Activated T-helper 17 cell treated with anti-CD3 and anti-CD28 coated beads, Interleukin-2, amount 50 U/mL, for 72 hours (primary cell): Measurements from ENCODE around the gene PIH1D1. TPM values are rescaled to one million over a fixed set of nuclear protein-coding genes. Genes with fewer than 3 reads are reported as not detected.
"Not testable (repeated sequence)": the region's sequence is repeated elsewhere in the genome, so short reads cannot be mapped to it uniquely, and the experiment has no call there.

ENCODE experiments used
- ATAC-seq: fragments of 150-1000 bp; cut with Tn5 transposase; replicated peaks from 2 replicates; pipeline ENCODE4 v1.10.0; 2021; ENCODE audit warnings: mild to moderate bottlenecking, moderate library complexity
- H3K27ac Mint-ChIP-seq: one replicate; pipeline ENCODE4 v1.8.0; 2022; ENCODE audit warnings: mixed read lengths
- H3K27me3 Mint-ChIP-seq: one replicate; pipeline ENCODE4 v1.8.0; 2022; ENCODE audit warnings: mixed read lengths
- H3K36me3 Mint-ChIP-seq: one replicate; pipeline ENCODE4 v1.8.0; 2022; ENCODE audit warnings: low read depth, mild to moderate bottlenecking, mixed read lengths
- H3K4me1 Mint-ChIP-seq: one replicate; pipeline ENCODE4 v1.8.0; 2022; ENCODE audit warnings: mixed read lengths
- H3K4me3 Mint-ChIP-seq: one replicate; pipeline ENCODE4 v1.8.0; 2022; ENCODE audit warnings: mild to moderate bottlenecking, mixed read lengths
- H3K9me3 Mint-ChIP-seq: one replicate; pipeline ENCODE4 v1.8.0; 2022; ENCODE audit warnings: mixed read lengths
- total RNA-seq, 2 donors: library from RNA; stranded (reverse); gene quantifications; one replicate each; pipeline ENCODE4 v1.2.3, GENCODE V29; 2022

Gene PIH1D1
- total RNA-seq, 2 donors from 2014 or later = 183 to 194 TPM

DNA sequence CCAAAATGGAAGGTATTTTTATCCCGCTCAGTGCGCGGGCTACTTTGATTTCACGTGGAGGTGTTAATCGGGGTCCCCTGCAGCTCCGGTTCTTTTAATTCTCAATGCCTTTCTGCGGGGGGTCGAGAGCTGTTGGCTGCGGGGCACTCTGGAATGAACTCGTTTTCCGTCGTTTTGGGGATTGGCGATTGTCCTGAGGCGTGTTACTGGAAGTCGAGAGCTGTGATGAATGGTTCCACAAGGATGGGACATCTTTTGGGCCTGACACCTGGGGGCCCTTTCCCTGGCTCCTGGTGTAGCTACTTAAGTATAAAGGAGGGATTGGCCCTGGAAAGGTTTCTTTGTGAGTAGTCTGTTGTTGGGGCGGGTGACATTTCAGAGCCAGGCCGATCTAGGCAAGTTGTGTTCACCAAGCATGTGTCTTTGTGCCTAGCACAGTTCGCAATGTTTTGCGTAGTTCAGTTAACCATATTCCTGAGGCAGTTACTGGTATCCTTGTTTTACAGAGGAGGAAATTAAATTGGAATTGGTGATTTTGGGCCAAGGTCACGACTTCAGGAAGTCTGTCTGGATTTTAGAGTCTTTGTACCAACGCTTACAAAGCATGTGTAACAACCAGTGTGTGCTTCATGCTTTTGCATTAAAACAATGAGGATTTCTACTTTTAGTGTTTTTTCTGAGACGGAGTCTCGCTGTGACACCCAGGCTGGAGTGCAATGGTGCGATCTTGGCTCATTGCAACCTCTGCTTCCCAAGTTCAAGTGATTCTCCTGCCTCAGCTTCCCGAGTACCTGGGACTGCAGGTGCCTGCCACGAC is 36.6 kb upstream of the PIH1D1 start:
- peaks cover 3% of the 10 kb centered on the region for H3K4me1 Mint-ChIP-seq
- H3K4me3 Mint-ChIP-seq = peak overlapping the region; percentile 98
- no peaks in the 10 kb centered on the region for H3K27me3 Mint-ChIP-seq
- peak overlapping the region; percentile 99 for H3K27ac Mint-ChIP-seq
- no peak for ATAC-seq
- peaks cover 93% of the 10 kb centered on the region for H3K36me3 Mint-ChIP-seq
- no peaks in the 10 kb centered on the region for H3K9me3 Mint-ChIP-seq

DNA sequence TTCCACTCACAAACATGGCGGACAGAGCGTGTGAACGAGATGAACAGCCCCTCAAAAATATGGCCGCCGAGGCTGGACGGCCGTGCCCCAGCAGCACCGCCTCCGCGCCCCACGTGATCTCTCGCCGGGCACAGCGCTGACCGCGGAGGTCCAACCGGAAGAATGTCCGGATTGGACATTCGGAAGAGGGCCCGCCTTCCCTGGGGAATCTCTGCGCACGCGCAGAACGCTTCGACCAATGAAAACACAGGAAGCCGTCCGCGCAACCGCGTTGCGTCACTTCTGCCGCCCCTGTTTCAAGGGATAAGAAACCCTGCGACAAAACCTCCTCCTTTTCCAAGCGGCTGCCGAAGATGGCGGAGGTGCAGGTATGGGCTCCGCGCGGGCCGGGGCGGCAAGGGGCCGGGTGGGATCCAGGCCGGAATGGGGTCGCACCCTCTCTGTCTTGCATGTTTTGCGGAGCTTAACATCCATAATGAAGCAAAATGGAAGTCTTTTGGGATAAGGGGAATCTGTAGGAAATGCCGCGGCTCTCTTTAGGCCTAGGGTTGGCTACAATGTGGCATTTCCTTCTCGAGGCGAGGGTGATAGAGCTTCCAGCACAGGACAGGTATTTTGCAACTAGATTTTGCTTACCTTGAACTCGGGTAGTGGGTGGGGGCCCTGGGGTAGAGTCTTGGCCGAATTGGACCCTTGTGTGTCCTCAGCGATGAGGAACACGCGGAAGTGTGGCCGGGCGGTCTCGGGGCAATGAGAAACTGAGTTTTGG is 35.8 kb upstream of the PIH1D1 start, which contains the start of gene RPL13A:
TSS of gene RPL13A (plus strand) at position 332 of the 769 bp plus-strand sequence. CDS start at position 354, 22 bp downstream.
- peak within 1 kb of the TSS; percentile 99 for H3K27ac Mint-ChIP-seq
- H3K4me3 Mint-ChIP-seq = peak within 1 kb of the TSS; percentile 98
- peaks cover 3% of the 10 kb centered on the region for H3K4me1 Mint-ChIP-seq
- H3K36me3 Mint-ChIP-seq = peaks cover 93% of the 10 kb centered on the region
- ATAC-seq = peak; percentile 94
- no peaks in the 10 kb centered on the region for H3K9me3 Mint-ChIP-seq
- no peaks in the 10 kb centered on the region for H3K27me3 Mint-ChIP-seq

DNA sequence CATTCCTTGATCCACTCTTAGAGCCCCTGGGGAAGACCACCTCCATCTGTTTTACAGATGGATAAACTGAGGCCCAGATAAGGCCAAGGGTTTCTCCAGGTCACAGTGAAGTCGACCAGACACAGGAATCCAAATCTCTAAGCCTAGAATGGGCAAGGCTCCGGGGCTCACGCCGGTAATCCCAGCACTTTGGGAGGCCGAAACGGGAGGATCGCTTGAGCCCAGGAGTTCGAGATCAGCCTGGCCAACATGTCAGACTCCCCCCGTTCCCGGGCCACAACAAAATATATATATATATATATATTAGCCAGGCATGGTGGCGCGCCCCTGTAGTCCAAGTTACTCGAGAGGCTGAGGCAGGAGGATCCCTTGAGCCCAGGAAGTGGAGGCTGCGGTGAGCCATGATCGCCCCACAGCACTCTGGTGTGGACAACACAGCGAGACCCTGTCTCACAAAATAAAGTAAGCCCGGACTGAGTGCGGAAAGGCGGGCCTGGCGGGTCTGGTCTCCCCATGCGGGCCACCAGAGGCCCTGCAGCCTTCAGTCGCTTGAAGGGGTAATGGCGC is 35.2 kb upstream of the PIH1D1 start:
- Mint-ChIP-seq H3K9me3 (no peaks in the 10 kb centered on the region), H3K4me1 (peaks cover 3% of the 10 kb centered on the region), H3K4me3 (peak overlapping the region; percentile 98), H3K36me3 (peaks cover 93% of the 10 kb centered on the region), H3K27ac (peak overlapping the region; percentile 99), H3K27me3 (no peaks in the 10 kb centered on the region)
- no peak for ATAC-seq

DNA sequence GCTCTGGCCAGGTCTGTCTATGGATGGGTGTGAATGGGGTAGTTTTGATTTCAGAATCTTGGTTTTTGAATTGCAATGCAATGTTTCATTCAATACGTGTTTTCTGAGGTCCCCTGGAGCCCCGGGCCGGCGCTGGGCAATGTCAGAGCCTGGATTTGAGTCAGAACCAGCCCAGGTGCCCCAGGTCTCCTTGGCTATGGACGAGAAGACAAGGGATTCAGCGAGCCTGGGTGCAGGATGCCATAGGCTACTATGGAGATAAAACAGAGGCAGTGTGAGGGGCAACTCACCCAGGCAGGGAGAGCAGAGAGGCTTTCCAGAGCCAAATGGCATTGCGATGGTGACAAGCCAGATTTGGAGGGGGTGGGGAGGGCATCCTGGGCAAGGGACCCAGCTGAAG is 34.6 kb upstream of the PIH1D1 start:
- peak overlapping the region; percentile 98 for H3K4me3 Mint-ChIP-seq
- H3K36me3 Mint-ChIP-seq = peaks cover 93% of the 10 kb centered on the region
- ATAC-seq = no peak
- peak overlapping the region; percentile 89 for H3K27ac Mint-ChIP-seq
- no peaks in the 10 kb centered on the region for H3K9me3 Mint-ChIP-seq
- peaks cover 3% of the 10 kb centered on the region for H3K4me1 Mint-ChIP-seq
- no peaks in the 10 kb centered on the region for H3K27me3 Mint-ChIP-seq

DNA sequence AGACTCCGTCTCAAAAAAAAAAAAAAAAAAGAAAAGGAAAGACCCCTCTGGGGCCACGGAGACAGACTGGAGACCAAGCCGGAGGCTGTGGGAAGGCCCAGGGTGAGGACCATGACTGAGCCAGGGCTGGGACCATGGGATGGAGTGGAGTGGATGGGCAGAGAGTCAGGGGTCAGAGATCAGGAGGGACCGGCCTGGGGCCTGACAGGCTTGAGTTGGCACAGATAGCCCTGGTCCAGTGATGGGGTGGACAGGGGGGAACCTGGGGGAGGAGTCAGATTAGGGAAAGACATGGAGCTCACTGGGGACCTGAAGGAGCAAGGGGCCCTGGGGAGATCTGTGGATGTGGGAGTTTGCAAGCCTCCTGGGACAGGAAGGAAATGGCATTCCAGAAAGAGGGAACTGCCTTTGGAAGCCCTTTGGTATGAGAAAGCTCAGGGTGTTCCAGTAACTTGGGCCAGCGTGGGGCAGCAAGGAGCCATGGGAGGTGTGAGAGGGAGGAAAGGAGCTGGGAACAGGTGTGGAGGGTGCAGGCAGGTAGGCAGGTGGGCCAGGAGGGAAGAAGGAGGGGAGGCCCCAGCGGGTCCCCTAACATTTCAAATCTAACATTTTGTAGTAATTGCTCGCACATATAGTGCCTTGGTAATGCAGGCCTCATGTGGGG is 29.5 kb upstream of the PIH1D1 start:
- no peak for ATAC-seq
- Mint-ChIP-seq H3K36me3 (peaks cover 89% of the 10 kb centered on the region), H3K4me1 (peaks cover 4% of the 10 kb centered on the region), H3K27me3 (no peaks in the 10 kb centered on the region), H3K4me3 (no peak overlapping the region), H3K9me3 (no peaks in the 10 kb centered on the region), H3K27ac (peak overlapping the region; percentile 51)

DNA sequence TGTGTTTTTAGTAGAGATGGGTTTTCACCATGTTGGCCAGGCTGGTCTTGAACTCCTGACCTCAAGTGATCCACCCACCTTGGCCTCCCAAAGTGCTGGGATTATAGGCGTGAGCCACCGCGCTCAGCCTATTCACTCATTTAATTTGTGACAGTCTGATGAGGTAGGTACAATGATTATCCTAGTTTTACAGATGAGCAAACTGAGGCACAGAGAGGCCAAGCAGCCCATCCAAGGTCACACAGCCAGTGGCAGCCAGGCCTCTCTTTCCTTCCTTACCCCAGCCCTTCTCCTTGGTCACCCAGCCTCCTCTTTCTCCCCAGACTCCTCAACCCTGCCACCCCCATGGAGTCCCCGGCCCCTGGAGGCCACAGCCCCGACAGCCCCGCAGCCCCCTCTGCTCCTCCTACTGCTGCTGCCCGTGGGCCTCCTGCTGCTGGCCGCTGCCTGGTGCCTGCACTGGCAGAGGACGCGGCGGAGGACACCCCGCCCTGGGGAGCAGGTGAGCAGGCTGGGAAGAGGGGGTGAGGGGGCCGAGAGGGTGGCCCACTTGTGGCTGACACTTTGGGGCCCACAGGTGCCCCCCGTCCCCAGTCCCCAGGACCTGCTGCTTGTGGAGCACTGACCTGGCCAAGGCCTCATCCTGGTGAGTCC is 28.5 kb upstream of the PIH1D1 start:
- ATAC-seq = no peak

DNA sequence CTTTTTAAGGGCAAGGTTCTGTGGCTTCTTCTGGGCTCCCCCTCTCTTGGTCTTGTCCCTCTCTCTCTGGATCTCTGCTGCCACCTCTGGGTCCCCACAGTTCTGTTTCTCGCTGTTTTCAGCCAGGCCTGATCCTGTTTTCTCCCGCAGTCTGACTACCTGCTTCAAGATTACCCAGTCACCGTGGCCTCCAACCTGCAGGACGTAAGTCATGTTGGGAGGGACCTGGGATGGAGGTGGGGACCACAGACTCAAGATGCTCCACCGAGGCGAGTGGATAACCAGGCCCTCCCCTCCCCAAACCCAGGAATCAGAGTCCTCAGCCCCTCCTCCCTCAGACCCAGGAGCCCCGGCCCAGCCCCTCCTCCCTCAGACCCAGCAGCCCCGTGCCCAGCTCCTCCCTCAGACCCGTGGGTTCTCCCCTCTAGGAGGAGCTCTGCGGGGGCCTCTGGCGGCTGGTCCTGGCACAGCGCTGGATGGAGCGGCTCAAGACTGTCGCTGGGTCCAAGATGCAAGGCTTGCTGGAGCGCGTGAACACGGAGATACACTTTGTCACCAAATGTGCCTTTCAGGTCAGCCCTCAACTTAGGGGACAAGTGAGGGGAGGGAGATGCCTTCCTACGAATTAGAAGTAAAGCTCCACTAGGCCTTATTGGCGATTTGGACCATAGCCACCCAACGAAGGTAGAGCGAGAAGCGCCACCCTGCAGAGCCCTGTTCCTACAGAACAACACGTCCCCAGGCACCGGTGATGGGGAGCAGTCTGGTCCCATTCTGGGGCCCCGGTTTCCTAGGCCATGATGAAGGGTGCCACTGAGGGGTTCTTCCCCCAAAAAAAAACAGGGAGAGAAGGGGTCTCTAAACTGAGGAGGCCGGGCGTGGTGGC is 24.6 kb upstream of the PIH1D1 start:
- peaks cover 14% of the 10 kb centered on the region for H3K4me1 Mint-ChIP-seq
- no peaks in the 10 kb centered on the region for H3K9me3 Mint-ChIP-seq
- H3K27me3 Mint-ChIP-seq = no peaks in the 10 kb centered on the region
- peak overlapping the region; percentile 98 for H3K4me3 Mint-ChIP-seq
- ATAC-seq = peak; percentile 76
- H3K27ac Mint-ChIP-seq = peak overlapping the region; percentile 95
- peaks cover 59% of the 10 kb centered on the region for H3K36me3 Mint-ChIP-seq

More for the DNA sequence above, 28.5 kb upstream of the PIH1D1 start:
- Mint-ChIP-seq H3K27me3 (no peaks in the 10 kb centered on the region), H3K9me3 (no peaks in the 10 kb centered on the region), H3K27ac (no peak overlapping the region), H3K4me3 (no peak overlapping the region), H3K4me1 (peaks cover 11% of the 10 kb centered on the region), H3K36me3 (peaks cover 90% of the 10 kb centered on the region)

DNA sequence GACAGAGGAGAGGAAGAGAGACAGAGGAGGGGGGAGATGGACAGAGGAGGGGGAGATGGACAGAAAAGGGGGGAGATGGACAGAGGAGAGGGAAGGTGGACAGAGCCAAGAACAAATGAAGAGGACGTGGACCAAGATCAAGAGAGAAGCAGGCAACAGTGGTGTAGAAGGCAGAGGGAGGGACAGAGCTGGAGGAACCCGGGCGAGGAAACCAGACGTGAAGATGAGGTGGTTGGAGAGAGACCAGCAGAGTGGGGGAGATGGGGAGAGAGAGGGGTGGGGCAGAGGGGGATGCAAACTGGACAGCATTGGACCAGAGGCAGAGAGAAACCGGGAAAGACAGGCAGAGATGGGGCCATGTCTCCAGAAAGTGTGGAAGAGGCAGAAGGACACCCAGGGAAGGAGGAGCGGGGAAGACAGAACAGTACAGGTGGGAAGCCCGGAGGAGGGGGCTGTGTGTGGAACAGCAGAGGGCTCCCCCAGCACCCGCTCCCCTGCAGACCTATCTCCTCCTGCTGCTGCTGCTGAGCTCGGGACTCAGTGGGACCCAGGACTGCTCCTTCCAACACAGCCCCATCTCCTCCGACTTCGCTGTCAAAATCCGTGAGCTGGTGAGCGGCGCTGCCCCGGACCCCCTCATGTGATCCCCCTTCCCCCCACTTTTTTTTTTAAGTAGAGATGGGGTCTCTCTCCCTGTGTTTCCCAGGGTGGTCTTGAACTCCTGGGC is 23.7 kb upstream of the PIH1D1 start:
- H3K9me3 Mint-ChIP-seq = no peaks in the 10 kb centered on the region
- H3K27ac Mint-ChIP-seq = peak overlapping the region; percentile 95
- peaks cover 50% of the 10 kb centered on the region for H3K36me3 Mint-ChIP-seq
- ATAC-seq = no peak
- peaks cover 14% of the 10 kb centered on the region for H3K4me1 Mint-ChIP-seq
- H3K4me3 Mint-ChIP-seq = peak overlapping the region; percentile 98
- H3K27me3 Mint-ChIP-seq = no peaks in the 10 kb centered on the region

DNA sequence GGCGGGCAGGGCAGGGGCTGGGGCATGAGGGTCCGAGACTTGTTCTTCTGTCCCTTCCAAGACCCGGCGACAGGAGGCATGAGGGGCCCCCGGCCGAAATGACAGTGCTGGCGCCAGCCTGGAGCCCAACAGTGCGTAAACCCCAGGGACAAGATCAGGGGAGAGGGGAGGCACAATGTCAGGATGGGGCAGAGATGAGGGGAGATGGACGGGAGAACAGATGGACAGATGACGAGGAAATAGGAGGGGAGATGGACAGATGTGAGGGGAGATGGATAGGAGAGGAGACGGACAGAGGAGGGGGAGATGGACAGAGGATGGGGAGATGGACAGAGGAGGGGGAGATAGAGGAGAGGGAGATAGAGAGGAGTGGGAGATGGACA is 22.9 kb upstream of the PIH1D1 start:
- no peaks in the 10 kb centered on the region for H3K27me3 Mint-ChIP-seq
- H3K4me1 Mint-ChIP-seq = peaks cover 14% of the 10 kb centered on the region
- H3K27ac Mint-ChIP-seq = peak overlapping the region; percentile 95
- no peaks in the 10 kb centered on the region for H3K9me3 Mint-ChIP-seq
- peaks cover 42% of the 10 kb centered on the region for H3K36me3 Mint-ChIP-seq
- H3K4me3 Mint-ChIP-seq = peak overlapping the region; percentile 98
- ATAC-seq = no peak

DNA sequence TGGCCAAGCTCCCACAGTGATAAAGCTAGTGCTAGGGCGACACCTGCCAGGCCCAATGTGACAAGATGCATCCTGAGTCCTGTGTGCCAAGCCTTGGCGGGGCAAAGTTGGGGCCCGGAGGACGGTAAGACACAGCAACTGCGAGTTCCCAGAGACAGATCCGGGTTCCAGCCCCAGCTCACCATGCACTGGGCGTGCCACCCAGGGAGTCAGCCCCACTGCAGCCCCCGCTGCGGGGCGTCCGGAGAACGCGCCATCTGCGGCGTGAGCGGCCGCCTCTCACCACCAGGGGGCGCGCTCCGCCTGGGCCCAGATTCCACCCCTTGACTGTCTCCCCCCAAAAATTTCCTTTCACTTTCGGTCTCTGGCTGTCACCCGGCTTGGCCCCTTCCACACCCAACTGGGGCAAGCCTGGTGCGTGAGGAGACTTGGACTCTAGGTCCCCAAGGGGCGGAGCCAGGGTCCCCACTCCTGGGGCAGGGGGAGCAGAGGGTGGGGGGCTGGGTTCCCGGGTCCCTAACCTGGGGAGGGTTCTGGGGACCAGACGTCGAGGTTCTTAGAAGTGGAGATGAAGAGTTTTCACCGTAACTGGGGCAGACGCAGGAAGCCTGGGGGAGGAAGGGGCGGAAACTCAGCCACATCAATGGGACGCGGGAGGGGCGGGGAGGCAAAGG is 22.4 kb upstream of the PIH1D1 start, which contains the start of gene FLT3LG:
TSS of gene FLT3LG (plus strand) at position 348 of the 674 bp plus-strand sequence. CDS start 425 bp downstream, outside the sequence.
- Mint-ChIP-seq H3K4me1 (peaks cover 15% of the 10 kb centered on the region), H3K4me3 (peak within 1 kb of the TSS; percentile 98), H3K36me3 (peaks cover 40% of the 10 kb centered on the region), H3K27ac (peak within 1 kb of the TSS; percentile 95), H3K9me3 (no peaks in the 10 kb centered on the region), H3K27me3 (no peaks in the 10 kb centered on the region)
- peak; percentile 52 for ATAC-seq

DNA sequence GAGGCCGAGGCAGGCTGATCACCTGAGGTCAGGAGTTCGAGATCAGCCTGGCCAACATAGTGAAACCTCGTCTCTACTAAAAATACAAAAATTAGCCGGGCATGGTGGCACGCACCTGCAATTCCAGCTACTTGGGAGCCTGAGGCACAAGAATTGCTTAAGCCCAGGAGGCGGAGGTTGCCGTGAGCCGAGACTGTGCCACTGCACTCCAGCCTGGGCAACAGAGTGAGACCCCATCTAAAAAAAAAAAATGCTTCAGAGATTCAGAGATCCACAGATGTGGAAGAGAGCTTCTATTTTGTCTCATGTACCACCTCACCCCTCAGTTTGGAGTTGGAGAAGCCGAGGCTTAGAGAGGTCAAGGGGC is 21.9 kb upstream of the PIH1D1 start:
- Mint-ChIP-seq H3K4me3 (peak overlapping the region; percentile 98), H3K4me1 (peaks cover 20% of the 10 kb centered on the region), H3K36me3 (peaks cover 40% of the 10 kb centered on the region)

DNA sequence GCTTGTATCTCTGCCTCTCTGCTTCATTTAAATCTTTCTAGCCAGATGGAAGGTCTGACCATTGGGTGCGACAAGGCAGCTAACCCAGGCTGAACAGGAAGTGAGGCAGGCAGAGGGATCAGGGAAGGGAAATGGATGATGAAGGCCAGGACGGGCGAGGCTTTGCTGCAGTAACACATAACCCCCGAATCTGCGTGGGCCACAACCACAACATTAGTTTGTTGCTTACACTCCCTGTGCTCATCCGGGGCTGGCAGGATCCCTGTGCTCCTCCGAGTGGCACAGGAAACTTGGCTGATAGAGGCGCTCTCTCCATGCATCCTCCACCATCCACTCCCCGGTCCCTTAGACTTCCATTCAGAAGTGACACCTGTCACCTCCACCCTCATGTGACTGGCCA is 21.3 kb upstream of the PIH1D1 start:
- Mint-ChIP-seq H3K9me3 (no peaks in the 10 kb centered on the region), H3K27ac (peak overlapping the region; percentile 95), H3K36me3 (peaks cover 39% of the 10 kb centered on the region), H3K4me1 (peaks cover 20% of the 10 kb centered on the region), H3K4me3 (peak overlapping the region; percentile 98), H3K27me3 (no peaks in the 10 kb centered on the region)
- ATAC-seq = no peak

More for the DNA sequence above, 21.9 kb upstream of the PIH1D1 start:
- not testable (repeated sequence) for H3K27me3 Mint-ChIP-seq, ATAC-seq, H3K9me3 Mint-ChIP-seq
- peak overlapping the region; percentile 95 for H3K27ac Mint-ChIP-seq
